WTC11 (cell line): ENCODE data around the gene NAPSA. TPM values are rescaled to one million over a fixed set of nuclear protein-coding genes. Genes with fewer than 3 reads are reported as not detected.

Experiments
- ATAC-seq: fragments of 200-7000 bp; cut with Tn5 transposase; 2 replicates; pipeline ENCODE4 v1.10.0; 2021; ENCODE audit warnings: mild to moderate bottlenecking, moderate library complexity
- CTCF ChIA-PET: fragments of 300-600 bp; sonication (Branson Sonifier 250); formaldehyde crosslinking; loops from one replicate; lab custom pipeline; 2021; ENCODE audit warnings: antibody characterized with exemption; lab: Charles Lee
- POLR2A ChIA-PET: fragments of 350-600 bp; sonication (Branson Sonifier 250); formaldehyde crosslinking; loops from one replicate; lab custom pipeline; 2021; ENCODE audit warnings: antibody characterized with exemption; lab: Charles Lee
- DNase-seq: peaks from one replicate; pipeline ENCODE4 v3.0.0; 2021; ENCODE audit warnings: low spot score
- H3K27ac Mint-ChIP-seq: 2 replicates; pipeline ENCODE4 v1.8.0; 2021; ENCODE audit warnings: mixed read lengths
- H3K27me3 Mint-ChIP-seq: 2 replicates; pipeline ENCODE4 v1.8.0; 2021; ENCODE audit warnings: low read depth, mild to moderate bottlenecking, moderate library complexity, mixed read lengths
- H3K36me3 Mint-ChIP-seq: 2 replicates; pipeline ENCODE4 v1.8.0; 2021; ENCODE audit warnings: mixed read lengths
- H3K4me1 Mint-ChIP-seq: 2 replicates; pipeline ENCODE4 v1.8.0; 2022; ENCODE audit warnings: mixed read lengths
- H3K4me3 Mint-ChIP-seq: 2 replicates; pipeline ENCODE4 v1.8.0; 2021; ENCODE audit warnings: mild to moderate bottlenecking, moderate library complexity, mixed read lengths
- H3K9me3 Mint-ChIP-seq: 2 replicates; pipeline ENCODE4 v1.8.0; 2021; ENCODE audit warnings: mixed read lengths
- ARID4B ChIP-seq: sonication (generic); formaldehyde crosslinking; IDR thresholded peaks from 2 replicates; pipeline ENCODE4 v1.8.0; 2023; ENCODE audit warnings: missing genetic modification reagents, mild to moderate bottlenecking, borderline replicate concordance
- ATF1 ChIP-seq: sonication (generic); formaldehyde crosslinking; IDR thresholded peaks from 2 replicates; pipeline ENCODE4 v1.8.1; 2023; ENCODE audit warnings: mild to moderate bottlenecking, moderate library complexity, missing genetic modification reagents
- CDX4 ChIP-seq: fragments of 250-450 bp; sonication (Bioruptor Pico); IDR thresholded peaks from 2 replicates; pipeline ENCODE4 v1.9.0; 2021; ENCODE audit warnings: moderate library complexity, mild to moderate bottlenecking, inconsistent platforms, borderline replicate concordance
- CTCF ChIP-seq: fragments of 200-600 bp; IDR thresholded peaks from 2 replicates; pipeline ENCODE4 v1.8.0; 2022; ENCODE audit warnings: antibody characterized with exemption
- ELF4 ChIP-seq: sonication (generic); formaldehyde crosslinking; IDR thresholded peaks from 2 replicates; pipeline ENCODE4 v1.8.1; 2022; ENCODE audit warnings: low read depth, mild to moderate bottlenecking, moderate library complexity, missing genetic modification reagents
- GABPB1 ChIP-seq: sonication (generic); formaldehyde crosslinking; IDR thresholded peaks from 2 replicates; pipeline ENCODE4 v1.8.1; 2023; ENCODE audit warnings: mild to moderate bottlenecking, missing genetic modification reagents
- GRHL2 ChIP-seq: fragments of 250-450 bp; sonication (Bioruptor Pico); IDR thresholded peaks from 2 replicates; pipeline ENCODE4 v1.8.0; 2022; ENCODE audit warnings: mild to moderate bottlenecking, moderate library complexity; ENCODE audit not compliant: insufficient replicate concordance, severe bottlenecking
- JUN ChIP-seq: sonication (generic); formaldehyde crosslinking; IDR thresholded peaks from 2 replicates; pipeline ENCODE4 v1.8.0; 2023; ENCODE audit warnings: mild to moderate bottlenecking, missing genetic modification reagents
- NFATC4 ChIP-seq: fragments of 250-450 bp; sonication (Bioruptor Pico); IDR thresholded peaks from 2 replicates; pipeline ENCODE4 v1.9.0; 2021; ENCODE audit warnings: mild to moderate bottlenecking
- NFE2L1 ChIP-seq: sonication (generic); formaldehyde crosslinking; IDR thresholded peaks from 2 replicates; pipeline ENCODE4 v1.8.1; 2023; ENCODE audit warnings: missing genetic modification reagents
- NR1H2 ChIP-seq: sonication (generic); formaldehyde crosslinking; IDR thresholded peaks from 2 replicates; pipeline ENCODE4 v1.9.0; 2021; ENCODE audit warnings: mild to moderate bottlenecking, moderate library complexity, missing genetic modification reagents
- PRRX2 ChIP-seq: fragments of 250-450 bp; sonication (Bioruptor Pico); IDR thresholded peaks from 2 replicates; pipeline ENCODE4 v1.8.0; 2021; ENCODE audit warnings: mild to moderate bottlenecking
- RELA ChIP-seq: sonication (generic); formaldehyde crosslinking; IDR thresholded peaks from 2 replicates; pipeline ENCODE4 v1.8.1; 2022; ENCODE audit warnings: missing genetic modification reagents, mild to moderate bottlenecking, borderline replicate concordance
- SP1 ChIP-seq: sonication (generic); formaldehyde crosslinking; conservative IDR thresholded peaks from 2 replicates; pipeline ENCODE4 v1.8.1; 2022; ENCODE audit warnings: missing genetic modification reagents
- USF2 ChIP-seq: sonication (generic); formaldehyde crosslinking; IDR thresholded peaks from 2 replicates; pipeline ENCODE4 v1.8.1; 2023; ENCODE audit warnings: mild to moderate bottlenecking, missing genetic modification reagents, moderate library complexity
- ZNF317 ChIP-seq: sonication (generic); formaldehyde crosslinking; IDR thresholded peaks from 2 replicates; pipeline ENCODE4 v1.8.1; 2023; ENCODE audit warnings: low read depth, mild to moderate bottlenecking, moderate library complexity, missing genetic modification reagents, borderline replicate concordance
- ZNF396 ChIP-seq: fragments of 250-450 bp; sonication (Bioruptor Pico); IDR thresholded peaks from 2 replicates; pipeline ENCODE4 v1.8.0; 2021; ENCODE audit warnings: mild to moderate bottlenecking, moderate library complexity, borderline replicate concordance
- ZSCAN18 ChIP-seq: fragments of 250-450 bp; sonication (Bioruptor Pico); IDR thresholded peaks from 2 replicates; pipeline ENCODE4 v2.1.2; 2022; ENCODE audit warnings: mild to moderate bottlenecking, moderate library complexity
- total RNA-seq: library from RNA; stranded (reverse); gene quantifications from 3 replicates; pipeline ENCODE4 v1.2.3, GENCODE V29; 2021

The NAPSA gene
- total RNA-seq, 1 experiment from 2014 or later, result 2.7 TPM

- no peak for ATAC-seq
- peaks cover 23% of the 10 kb centered on the region for H3K27me3 Mint-ChIP-seq
- POLR2A ChIA-PET, result no interaction called here
- CTCF ChIA-PET, result interaction anchor here (2.9 kb wide), 1 partner anchor 10 kb away, joined by 33 read pairs; no protein-coding TSS in a partner anchor
- TF ChIP-seq ARID4B (CRISPR knock-in tag), result no peak
- TF ChIP-seq ZSCAN18 (CRISPR knock-in tag), result no peak
- TF ChIP-seq NFATC4 (CRISPR knock-in tag), result no peak
- TF ChIP-seq ZNF396 (CRISPR knock-in tag), result no peak
- TF ChIP-seq RELA (CRISPR knock-in tag), result no peak
- no peak for TF ChIP-seq ELF4
- no peak for TF ChIP-seq ZNF317 (CRISPR knock-in tag)
- TF ChIP-seq JUN, result no peak
- TF ChIP-seq NR1H2 (CRISPR knock-in tag), result no peak
- TF ChIP-seq ATF1 (CRISPR knock-in tag), result no peak
- TF ChIP-seq PRRX2 (CRISPR knock-in tag), result no peak
- TF ChIP-seq GRHL2 (CRISPR knock-in tag), result no peak
- TF ChIP-seq GABPB1, result no peak
- no peak for TF ChIP-seq CDX4 (CRISPR knock-in tag)
- TF ChIP-seq SP1 (CRISPR knock-in tag), result no peak
- TF ChIP-seq NFE2L1 (CRISPR knock-in tag), result no peak
- TF ChIP-seq, all 79 proteins: peak for 0
- Mint-ChIP-seq H3K4me3 (no peak overlapping the region), H3K4me1 (peaks cover 2% of the 10 kb centered on the region; the same call in 1 of the 2 replicates), H3K9me3 (0 out of 2 replicates have a peak, but pooled peaks cover 5% of the 10 kb centered on the region), H3K36me3 (no peaks in the 10 kb centered on the region), H3K27ac (no peak overlapping the region)
- no peak for DNase-seq
These were observed 6.7 kb downstream of the NAPSA start for GRCh38 chr19:50358483-50359327.

GRCh38 chr19:50357178-50358100, 8.0 kb downstream of the NAPSA start:
- H3K27me3 Mint-ChIP-seq, result peaks cover 21% of the 10 kb centered on the region
- DNase-seq (peak; percentile 86), ATAC-seq (peak; percentile 86)
- H3K4me3 Mint-ChIP-seq, result no peak overlapping the region; the same call in 1 of the 2 replicates
- H3K27ac Mint-ChIP-seq, result no peak overlapping the region
- CTCF ChIA-PET, result interaction anchor here (0.5 to 2.9 kb wide), 54 partner anchors 9 to 426 kb away, joined by 3 to 33 read pairs (median 4); partner anchors contain the start of genes GARIN5A, JOSD2, KCNC3 and NAPSA
- peaks cover 2% of the 10 kb centered on the region; the same call in 1 of the 2 replicates for H3K4me1 Mint-ChIP-seq
- 0 out of 2 replicates have a peak, but pooled peaks cover 5% of the 10 kb centered on the region for H3K9me3 Mint-ChIP-seq
- POLR2A ChIA-PET, result interaction anchor here (1.0 kb wide), 1 partner anchor 32 kb away, joined by 7 read pairs; no protein-coding TSS in a partner anchor
- no peak for TF ChIP-seq USF2 (CRISPR knock-in tag)
- peak; percentile 78 for TF ChIP-seq CTCF
- no peaks in the 10 kb centered on the region for H3K36me3 Mint-ChIP-seq
